ENCODE data around the gene COMMD10.

- TF ChIP-seq CTCF (IDR thresholded peaks at IDR 0.05) (no peak), EZH2 (IDR thresholded peaks at IDR 0.05; ENCODE audit: borderline replicate concordance, insufficient read depth, low read depth, low read length, poor library complexity, severe bottlenecking) (no peak)
These were observed 235.7 kb downstream of the COMMD10 start for GRCh38 chr5:116320486-116320885.
